RPMI8226 (cell line): ENCODE measurements around the gene CAMTA1.

ENCODE experiments used
- DNase-seq: peaks from one replicate; pipeline ENCODE4 v3.0.0-alpha.2; 2015

The CAMTA1 gene

DNA sequence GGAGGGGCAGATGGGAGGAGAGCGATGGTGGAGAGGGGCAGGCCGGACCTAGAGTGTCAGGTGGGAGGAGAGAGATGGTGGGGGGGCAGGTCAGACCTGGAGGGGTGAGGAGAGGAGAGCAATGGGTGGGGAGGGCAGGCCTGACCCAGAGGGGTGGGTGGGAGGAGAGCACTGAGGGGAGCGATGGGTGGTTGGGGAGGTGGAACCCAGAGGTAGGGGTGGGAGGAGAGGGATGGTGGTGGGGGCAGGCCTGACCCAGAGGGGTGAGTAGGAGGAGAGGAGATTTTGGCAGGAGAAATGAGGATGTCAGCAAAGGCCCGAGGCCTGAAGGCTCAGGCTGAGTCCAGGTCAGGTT lies 828.6 kb downstream of the CAMTA1 start:
- DNase-seq, result no peak

DNA sequence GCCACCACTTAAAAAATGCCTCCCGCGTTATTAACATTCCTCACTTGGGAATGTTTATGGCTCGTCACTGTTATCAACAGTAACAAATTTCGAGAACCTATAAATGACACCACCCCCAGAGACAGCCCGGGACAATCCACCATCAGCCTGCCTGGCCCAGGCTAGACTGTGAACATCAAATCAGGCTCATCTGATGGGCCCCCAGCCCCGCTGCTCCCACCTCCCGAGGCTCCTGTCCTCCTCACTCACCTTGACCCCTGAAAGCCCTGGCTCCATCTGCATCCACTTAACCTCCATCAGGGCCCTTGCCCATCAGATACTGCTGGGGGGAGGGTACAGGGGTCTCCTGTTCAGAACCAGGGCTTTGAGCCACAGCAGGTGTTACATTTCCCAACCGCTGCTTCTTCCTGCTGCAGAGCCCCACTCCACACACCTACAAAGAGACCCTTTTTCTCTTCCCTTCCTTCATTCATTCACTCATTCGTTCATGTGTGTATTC lies 829.4 kb downstream of the CAMTA1 start:
- no peak for DNase-seq

DNA sequence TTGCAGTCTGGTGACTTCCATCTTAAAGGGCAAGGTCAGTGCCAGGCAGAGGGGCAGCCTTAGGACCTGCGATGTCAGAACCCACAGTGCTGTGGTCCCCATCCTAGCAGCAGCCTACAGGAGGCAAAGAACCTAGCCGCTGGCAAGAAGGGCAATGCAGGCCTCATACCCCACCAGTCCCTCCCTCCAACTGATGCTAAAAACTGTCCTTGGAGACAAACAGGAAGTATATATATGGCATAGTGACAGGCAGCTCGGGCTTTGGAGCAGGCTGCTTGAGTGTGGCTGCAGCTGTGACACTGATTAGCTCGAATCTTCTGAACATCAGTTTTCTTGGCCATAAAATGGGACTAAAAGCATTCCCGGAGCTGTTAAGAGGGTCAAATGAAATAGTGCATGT lies 829.9 kb downstream of the CAMTA1 start:
- DNase-seq, result no peak

- DNase-seq, result peak; percentile 69
These were observed 831.0 kb downstream of the CAMTA1 start for GRCh38 chr1:7616076-7616832.

GRCh38 chr1:7616953-7617352 lies 831.7 kb downstream of the CAMTA1 start:
- DNase-seq, result no peak

DNA sequence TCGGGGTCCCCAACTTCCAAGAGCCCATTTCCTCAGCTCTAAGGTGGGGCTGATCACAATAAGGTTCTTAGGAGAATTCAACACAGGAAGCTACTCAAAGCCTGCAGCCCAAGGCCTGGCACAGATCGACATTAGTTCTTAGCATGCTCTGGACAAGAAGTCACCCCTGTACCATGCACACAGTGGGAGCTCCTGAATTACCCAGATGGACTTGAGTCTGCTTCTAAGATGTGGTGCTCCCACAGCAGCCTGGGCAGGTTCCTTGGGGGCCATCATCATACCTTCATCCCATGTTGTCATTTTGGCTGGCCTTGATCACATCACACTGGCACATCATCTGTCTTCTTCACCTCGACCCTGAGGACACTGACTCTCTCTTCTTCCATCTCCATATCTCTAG lies 832.6 kb downstream of the CAMTA1 start:
- DNase-seq, result no peak

DNA sequence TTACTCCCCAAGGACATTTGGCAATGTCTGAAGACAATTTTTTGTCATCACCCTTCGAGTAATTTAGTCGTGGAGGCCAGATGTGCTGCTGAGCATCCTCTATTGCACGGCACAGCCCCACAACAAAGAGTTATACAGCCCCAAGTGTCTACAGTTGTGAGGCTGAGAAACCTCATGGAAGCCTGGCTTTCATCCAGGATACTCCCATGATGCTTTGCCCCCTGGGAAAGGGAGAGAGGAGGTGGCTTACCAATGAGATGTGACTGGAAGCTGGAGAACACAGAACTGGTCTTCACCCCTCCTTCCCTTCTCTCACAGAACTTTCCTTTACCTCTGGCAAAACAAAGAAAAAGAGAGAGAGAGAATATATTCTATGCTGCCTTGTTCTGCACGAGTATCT lies 834.9 kb downstream of the CAMTA1 start:
- no peak for DNase-seq

GRCh38 chr1:7621334-7622219 lies 836.3 kb downstream of the CAMTA1 start:
- DNase-seq, result peak; percentile 43

DNA sequence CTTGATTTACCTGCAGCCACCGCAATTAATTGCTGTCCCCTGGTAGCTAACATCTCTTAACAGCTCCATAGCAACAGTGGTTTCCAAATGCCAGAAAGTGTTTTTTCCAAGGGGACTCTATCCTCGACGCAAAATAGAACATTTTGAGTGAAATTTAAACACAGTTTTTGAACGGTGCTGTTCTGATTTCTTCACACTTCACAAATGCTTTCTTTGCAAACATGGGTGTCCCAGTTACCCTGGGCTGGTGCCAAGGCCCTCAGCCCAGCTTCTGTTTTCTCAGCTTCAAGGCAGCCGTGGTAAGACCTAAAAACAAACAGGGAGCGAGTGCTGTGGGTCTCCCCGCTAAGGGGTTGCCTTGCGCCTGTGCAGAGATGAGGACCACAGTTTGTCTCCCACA lies 838.6 kb downstream of the CAMTA1 start:
- no peak for DNase-seq

GRCh38 chr1:7624791-7625355 lies 839.6 kb downstream of the CAMTA1 start:
- DNase-seq, result no peak

GRCh38 chr1:7625401-7625800 lies 840.1 kb downstream of the CAMTA1 start:
- DNase-seq, result no peak

GRCh38 chr1:7628273-7628672 lies 843.0 kb downstream of the CAMTA1 start:
- DNase-seq, result no peak

DNA sequence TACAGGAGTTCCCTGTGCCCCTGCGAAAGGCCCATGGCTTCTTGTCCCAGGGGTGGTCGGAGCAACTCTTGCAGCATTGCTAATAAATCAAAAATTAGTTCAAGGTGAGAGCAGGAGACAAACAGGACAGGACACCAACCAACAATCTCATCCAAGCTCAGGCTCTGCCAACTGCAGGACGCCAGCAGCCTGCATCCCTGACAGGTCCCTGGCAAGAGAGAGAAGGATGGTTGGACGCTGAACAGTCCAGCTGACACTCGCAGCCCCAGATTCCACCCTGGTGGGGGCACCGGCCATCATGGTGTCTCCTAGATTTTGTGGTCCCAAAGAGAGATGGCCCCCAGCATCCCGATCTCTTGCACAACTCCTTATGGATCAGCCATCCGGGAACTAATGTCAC lies 843.8 kb downstream of the CAMTA1 start:
- DNase-seq, result no peak

DNA sequence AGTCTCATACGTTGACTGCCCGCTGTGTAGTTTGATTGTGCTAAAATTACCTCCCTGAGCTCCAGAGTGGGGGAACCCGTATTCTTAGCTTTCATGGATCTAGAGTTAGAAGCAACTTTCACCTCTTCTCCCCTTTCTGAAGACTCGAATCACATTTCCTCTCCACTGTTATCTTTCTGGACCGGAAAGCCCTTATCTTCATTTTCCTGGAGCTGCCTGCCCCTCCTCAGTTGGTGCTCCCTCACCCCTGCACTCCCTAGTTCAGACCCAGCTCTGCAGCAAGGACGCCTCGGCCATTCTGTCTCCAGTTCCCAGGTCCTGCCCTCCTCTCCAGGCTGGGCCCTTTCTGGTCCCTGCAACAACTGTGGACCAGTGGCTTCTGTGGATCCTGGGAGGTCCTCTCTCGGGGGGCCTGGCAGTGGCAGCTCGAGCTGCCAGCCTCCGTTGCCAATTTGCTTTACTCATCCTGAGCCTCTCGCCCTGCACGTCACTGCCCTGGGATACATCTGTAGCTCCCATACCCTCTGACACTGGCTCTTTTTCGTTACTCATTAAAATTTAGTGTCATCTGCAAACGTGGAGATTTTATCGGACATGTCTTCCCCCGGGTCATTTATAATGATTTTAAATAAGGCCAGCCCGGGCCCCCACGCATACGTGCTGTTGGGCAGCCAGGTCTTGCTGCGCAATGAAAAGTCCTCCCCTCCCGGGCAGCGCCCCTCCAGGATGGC lies 844.4 kb downstream of the CAMTA1 start:
- DNase-seq, result no peak

DNA sequence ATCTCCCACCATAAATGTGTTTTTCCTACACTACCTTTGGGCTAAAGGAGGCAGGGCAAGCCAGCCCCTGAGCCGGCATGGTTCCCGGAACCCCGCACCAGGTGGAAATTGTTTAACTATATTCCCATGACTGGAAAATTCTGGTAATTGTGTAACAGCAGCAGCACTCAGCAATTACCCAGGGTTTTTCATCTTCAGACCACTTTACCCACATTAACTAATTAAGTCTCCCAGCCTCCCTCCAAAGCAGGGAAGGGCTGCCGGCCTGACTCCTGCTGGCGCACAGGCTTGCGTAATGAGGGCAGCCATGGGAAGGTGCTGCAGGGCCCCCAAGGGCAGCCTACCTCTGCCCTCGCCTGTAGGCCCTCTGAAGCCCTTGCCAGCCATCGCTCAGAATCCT lies 845.1 kb downstream of the CAMTA1 start:
- DNase-seq, result no peak

DNA sequence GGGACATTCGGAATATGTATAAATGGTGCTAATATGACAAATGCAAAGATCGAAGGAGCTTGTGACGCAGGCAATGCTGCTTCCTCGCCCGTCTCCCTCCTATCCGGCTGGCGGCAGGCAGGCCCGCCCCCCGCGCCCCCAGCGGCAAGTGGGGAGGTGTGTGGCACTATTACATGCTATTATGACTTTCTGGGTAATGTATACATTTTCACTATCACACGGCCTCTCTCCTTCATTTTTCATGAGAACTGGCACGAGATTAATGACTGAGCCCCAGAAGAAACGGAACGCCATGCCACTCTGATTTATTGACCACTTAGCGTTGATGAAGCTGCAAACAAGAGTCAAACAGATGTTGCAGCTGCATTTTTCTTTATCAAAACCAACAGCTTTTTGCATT lies 846.9 kb downstream of the CAMTA1 start:
- no peak for DNase-seq

- DNase-seq, result no peak
These were observed 847.4 kb downstream of the CAMTA1 start for GRCh38 chr1:7632681-7633080.

DNA sequence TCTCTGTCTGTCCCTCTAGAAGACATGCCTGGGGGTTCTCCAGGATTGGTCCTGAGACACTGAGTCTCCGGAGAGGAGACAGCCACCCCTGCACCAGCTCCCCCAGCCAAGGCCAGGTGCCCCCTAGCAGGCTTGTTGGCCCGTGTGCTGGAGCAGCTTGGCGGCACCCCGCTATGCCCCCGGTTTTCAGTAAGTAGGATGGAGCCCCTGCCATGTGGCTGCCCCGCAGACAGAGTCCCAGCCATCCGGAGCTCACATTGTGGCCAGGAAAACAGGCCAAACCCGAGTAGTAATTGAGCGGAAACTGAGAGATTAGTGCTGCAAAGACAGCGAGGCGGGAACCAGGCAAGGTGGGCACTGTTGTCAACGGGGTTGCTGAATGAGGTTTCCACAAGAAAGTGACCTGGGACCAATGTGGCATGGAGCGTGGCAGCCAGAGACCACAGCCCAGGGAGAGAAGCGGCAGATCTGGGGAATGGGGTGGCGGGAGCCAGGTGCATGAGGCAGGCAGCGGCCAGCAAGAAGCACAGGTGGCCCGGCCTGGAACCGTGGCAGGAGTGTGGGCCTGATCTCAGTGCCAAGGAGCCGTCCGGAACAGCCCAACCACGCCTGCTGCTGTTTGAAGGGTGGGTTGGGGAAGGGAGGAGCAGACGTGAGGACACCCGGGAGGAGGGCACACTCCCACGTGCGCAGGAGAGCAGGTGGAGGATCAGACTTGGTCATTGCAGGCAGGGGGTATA lies 848.4 kb downstream of the CAMTA1 start:
- no peak for DNase-seq

- no peak for DNase-seq
These were observed 849.4 kb downstream of the CAMTA1 start for GRCh38 chr1:7634546-7635240.

DNA sequence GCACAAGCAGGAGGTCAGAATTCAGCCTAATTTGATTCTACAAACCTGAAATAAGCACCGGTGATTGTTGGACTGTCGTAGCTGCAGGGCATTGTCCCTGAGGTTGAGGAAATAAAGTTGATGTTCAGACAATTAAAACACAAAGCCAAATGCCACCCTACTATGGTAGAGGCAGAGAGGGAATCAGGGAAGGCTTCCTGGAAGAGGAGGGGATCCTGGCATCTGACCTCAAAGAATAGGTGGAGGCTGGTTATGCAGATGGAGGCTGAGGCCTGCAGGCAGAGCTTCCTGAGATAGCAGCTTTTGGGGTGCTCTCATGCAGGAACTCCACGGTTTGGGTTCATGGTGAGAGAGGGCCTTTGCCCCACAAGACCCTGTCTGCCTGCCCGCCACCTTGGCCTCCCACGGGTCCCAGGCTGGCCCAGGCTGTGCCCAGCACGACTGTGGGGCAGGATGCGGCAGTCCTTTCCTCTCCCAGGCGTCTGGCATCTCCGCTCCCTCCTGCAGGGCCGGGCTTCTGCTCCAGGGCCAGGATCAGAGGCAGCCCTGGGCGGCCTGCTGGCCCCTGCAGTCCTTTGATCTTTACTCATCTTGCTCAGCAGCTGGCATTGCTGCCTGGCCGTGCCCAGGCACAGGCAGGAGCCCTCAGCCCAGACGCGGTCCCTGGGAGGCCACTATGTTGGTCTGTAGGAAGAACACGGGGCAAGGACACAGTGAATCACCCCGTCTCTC lies 851.7 kb downstream of the CAMTA1 start:
- no peak for DNase-seq

- DNase-seq, result no peak
These were observed 852.8 kb downstream of the CAMTA1 start for GRCh38 chr1:7638078-7638477.
